Spleen (tissue), 11 donors: Measurements from ENCODE around the gene GAB2. TPM values are rescaled to one million over a fixed set of nuclear protein-coding genes. Genes with fewer than 3 reads are reported as not detected.

ENCODE experiments used
- DNase-seq: peaks from one replicate; pipeline ENCODE4 v3.0.0-alpha.2; 2020
- H3K27ac ChIP-seq, 8 donors: fragments of 200-600 bp; sonication (generic) in 7 of 8; 1 replicate in 4 of 8; 2 replicates in 4 of 8; pipeline versions ENCODE4 v1.5.0 to v1.8.0; 2016 to 2021; ENCODE audit warnings: inconsistent platforms in 4 of 8, mild to moderate bottlenecking in 4 of 8, moderate library complexity in 1 of 8
- H3K27me3 ChIP-seq, 7 donors: fragments of 200-600 bp; sonication (generic) in 6 of 7; replicated peaks in 1 of 7; 1 replicate in 4 of 7; 2 replicates in 3 of 7; pipeline versions ENCODE4 v1.5.0 to v1.8.0; 2016 to 2021; ENCODE audit warnings: inconsistent platforms in 3 of 7, mild to moderate bottlenecking in 1 of 7
- H3K36me3 ChIP-seq, 6 donors: fragments of 200-600 bp; sonication (generic) in 5 of 6; 1 replicate in 4 of 6; 2 replicates in 2 of 6; pipeline versions ENCODE4 v1.5.0 to v1.8.0; 2016 to 2021; ENCODE audit warnings: inconsistent platforms in 2 of 6
- H3K4me1 ChIP-seq, 6 donors: fragments of 200-600 bp; sonication (generic) in 5 of 6; 1 replicate in 3 of 6; 2 replicates in 3 of 6; pipeline versions ENCODE4 v1.5.0 to v1.8.0; 2016 to 2021; ENCODE audit warnings: inconsistent platforms in 3 of 6
- H3K4me3 ChIP-seq, 8 donors: fragments of 200-600 bp; sonication (generic) in 7 of 8; 1 replicate in 4 of 8; 2 replicates in 4 of 8; pipeline versions ENCODE4 v1.5.0 to v1.8.0; 2016 to 2021; ENCODE audit warnings: inconsistent platforms in 4 of 8, mild to moderate bottlenecking in 4 of 8, moderate library complexity in 2 of 8
- H3K9me3 ChIP-seq, 8 donors: fragments of 200-600 bp; sonication (generic) in 7 of 8; 1 replicate in 4 of 8; 2 replicates in 4 of 8; pipeline versions ENCODE4 v1.5.0 to v1.8.0; 2016 to 2021; ENCODE audit warnings: inconsistent platforms in 4 of 8
- CTCF ChIP-seq, 11 experiments: fragments of 200-600 bp in 7 of 11; fragments of 450-650 bp in 4 of 11; sonication (generic) in 4 of 11; IDR thresholded peaks in 8 of 11; conservative IDR thresholded peaks in 3 of 11; 1 replicate in 7 of 11; 2 replicates in 4 of 11; pipeline versions ENCODE4 v1.4.0 to v1.8.0; 2016 to 2021; ENCODE audit warnings: antibody characterized with exemption in 11 of 11, inconsistent platforms in 4 of 11, mild to moderate bottlenecking in 1 of 11
- POLR2A ChIP-seq, 3 donors: fragments of 450-650 bp; IDR thresholded peaks; one replicate each; pipeline ENCODE4 v1.5.1; 2017; ENCODE audit warnings: antibody characterized with exemption in 3 of 3, mild to moderate bottlenecking in 1 of 3
- POLR2AphosphoS5 ChIP-seq, 3 donors: sonication (generic); formaldehyde crosslinking; IDR thresholded peaks; one replicate each; pipeline ENCODE4 v1.5.1; 2017; ENCODE audit warnings: antibody characterized with exemption in 3 of 3
- WGBS, 5 donors: extraction: QIAGEN DNeasy Blood & Tissue Kit in 3 of 5; methylation state at CpG; one replicate each; pipeline versions ENCODE4 v1.1.5 to v1.1.7; 2013 to 2018; 5-methylcytosine and 5-hydroxymethylcytosine counted together
- intact Hi-C: fragments of 100-400 bp; cut with DNase I; formaldehyde crosslinking; loops from one replicate; pipeline ENCODE4 v1.15.0; 2023; ENCODE audit warnings: low total_unique reads
- polyA plus RNA-seq, 3 donors: library from polyadenylated mRNA; stranded (reverse); fragments of 200-250 nt; gene quantifications; one replicate each; pipeline ENCODE4 v1.2.1, GENCODE V29; 2013
- total RNA-seq, 7 donors: library from RNA; depleted of rRNA in 3 of 7; stranded (reverse); fragments of >200 nt in 3 of 7; fragmentation: NEBNext Ultra II Directional in 4 of 7; extraction: Animal tissue kit (Norgen Biotek cat#: 25700) in 4 of 7; gene quantifications; one replicate each; pipeline versions ENCODE4 v1.1.0 to v1.2.1, GENCODE V29; 2016 to 2021
- donor health status: healthy with polysubstance abuse.
- donor health status: DM: no; HTN: no; CAD: no; lungs with moderate emphysema.
- donor health status: DM: no; HTN: no; CAD: no.
- donor health status: Bipolar disorder and iron deficiency.
- donor health status: healthy.
- donor health status: DM: no; HTN: no; CAD: no.
- donor health status: DM: yes; HTN: yes; CAD: no.

GAB2 gene
- total and polyA plus RNA-seq, 10 donors: 2.3 to 57.7 (median 47.0) TPM

DNA sequence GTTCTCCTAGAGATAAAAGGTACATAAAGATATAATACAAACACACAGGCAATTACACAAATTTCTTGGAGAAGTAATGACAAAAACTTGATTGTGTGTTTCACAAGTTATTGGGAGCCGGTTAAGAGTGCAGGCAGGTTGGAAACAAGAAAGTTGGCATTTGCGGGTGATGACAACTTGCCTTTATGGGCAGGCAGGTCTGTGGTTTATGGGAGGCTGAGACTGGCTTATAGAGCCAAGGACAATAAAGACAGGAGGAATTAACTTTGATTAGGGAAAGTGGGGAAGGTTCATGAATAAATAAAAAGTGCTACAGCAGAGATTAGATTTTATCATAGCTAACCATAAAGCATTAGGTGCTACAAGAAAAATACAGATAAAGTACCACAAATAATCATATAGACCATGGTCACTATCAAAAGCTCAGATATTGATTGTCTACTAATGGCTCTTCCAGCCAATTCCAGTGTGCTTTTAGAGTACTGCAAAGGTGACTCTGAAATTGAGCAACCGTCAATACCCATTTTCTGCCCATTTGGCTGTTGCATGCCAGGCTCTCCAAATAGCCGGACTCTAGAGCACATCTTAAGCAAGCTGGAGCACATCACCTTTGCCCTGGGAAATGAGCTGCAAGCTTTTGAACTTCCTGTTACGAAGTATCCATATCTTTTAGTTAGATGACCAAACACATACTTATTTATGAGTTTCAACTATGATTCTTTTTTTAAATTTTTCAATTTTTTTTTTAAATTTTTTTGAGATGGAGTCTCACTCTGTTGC is 33.9 kb upstream of the GAB2 start:
- Histone ChIP-seq H3K4me3 (no peak overlapping the region), H3K27me3 (no peaks in the 10 kb centered on the region), H3K4me1 (peaks cover 0 to 29% (median 0%) of the 10 kb centered on the region in 6 donors), H3K36me3 (peaks cover 0 to 10% (median 0%) of the 10 kb centered on the region in 6 donors), H3K27ac (no peak overlapping the region), H3K9me3 (no peaks in the 10 kb centered on the region)
- TF ChIP-seq POLR2AphosphoS5 (IDR thresholded peaks at IDR 0.05) (no peak), CTCF (IDR thresholded peaks at IDR 0.05 in 8 of 11, conservative IDR thresholded peaks at IDR 0.05 in 3 of 11) (no peak), POLR2A (IDR thresholded peaks at IDR 0.05) (no peak)
- WGBS, 5 donors: 81 to 92% (median 87%) methylated on average over 5 of the region's 5 CpGs
- intact Hi-C loops: no loop called here
- no peak for DNase-seq

DNA sequence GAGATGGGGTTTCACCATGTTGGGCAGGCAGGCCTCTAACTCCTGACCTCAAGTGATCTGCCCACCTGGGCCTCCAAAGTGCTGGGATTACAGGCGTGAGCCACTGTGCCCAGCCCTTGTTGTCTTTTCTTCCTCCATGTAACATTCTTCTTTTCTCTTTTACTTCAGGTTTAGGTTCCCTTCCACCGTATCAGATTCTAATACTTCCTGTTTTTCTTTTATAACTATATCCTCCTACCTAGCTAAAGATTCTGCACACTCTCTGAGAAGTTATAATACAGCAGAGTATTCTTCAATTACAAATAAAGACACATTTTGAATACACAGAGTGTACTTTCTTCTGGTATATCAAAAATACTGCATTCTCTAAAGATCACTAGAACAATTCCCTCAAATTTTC is 33.2 kb upstream of the GAB2 start:
- Histone ChIP-seq H3K27me3 (no peaks in the 10 kb centered on the region), H3K36me3 (peaks cover 0 to 8% (median 0%) of the 10 kb centered on the region in 6 donors), H3K9me3 (no peaks in the 10 kb centered on the region), H3K4me3 (no peak overlapping the region), H3K27ac (no peak overlapping the region), H3K4me1 (peaks cover 0 to 29% (median 0%) of the 10 kb centered on the region in 6 donors)
- no peak for DNase-seq
- intact Hi-C loops: no loop called here
- WGBS, 5 donors: 52 to 62% (median 56%) methylated on average over 2 of the region's 2 CpGs
- TF ChIP-seq POLR2A (IDR thresholded peaks at IDR 0.05) (no peak), POLR2AphosphoS5 (IDR thresholded peaks at IDR 0.05) (no peak), CTCF (IDR thresholded peaks at IDR 0.05 in 8 of 11, conservative IDR thresholded peaks at IDR 0.05 in 3 of 11) (no peak)

DNA sequence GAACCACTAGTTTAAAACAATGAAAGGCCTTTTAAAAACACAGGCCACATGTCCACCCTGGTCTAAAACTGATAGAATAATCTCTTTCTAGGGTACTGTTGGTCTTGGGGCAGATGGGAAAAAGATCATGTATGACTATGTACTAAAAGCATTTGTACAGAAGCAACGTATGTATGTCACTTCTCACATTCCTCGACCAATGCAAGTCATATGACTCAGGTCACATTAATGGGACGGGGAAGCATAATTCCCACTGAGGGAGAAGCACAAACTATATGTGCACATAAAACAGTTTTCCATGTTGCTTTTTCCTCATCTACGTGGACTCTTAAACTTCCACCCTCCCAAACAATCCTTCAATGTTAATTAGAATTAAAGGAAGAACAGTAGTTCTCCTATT is 32.2 kb upstream of the GAB2 start:
- 90 to 97% (median 92%) methylated on average over 4 of the region's 4 CpGs for WGBS, 5 donors
- intact Hi-C loops: no loop called here
- H3K4me1 ChIP-seq: peaks cover 0 to 29% (median 0%) of the 10 kb centered on the region in 6 donors

More for the DNA sequence above, 32.2 kb upstream of the GAB2 start:
- no peak overlapping the region for H3K4me3 ChIP-seq
- no peaks in the 10 kb centered on the region for H3K9me3 ChIP-seq
- no peak for DNase-seq
- H3K36me3 ChIP-seq: no peaks in the 10 kb centered on the region
- TF ChIP-seq CTCF (IDR thresholded peaks at IDR 0.05 in 8 of 11, conservative IDR thresholded peaks at IDR 0.05 in 3 of 11): no peak
- no peak for TF ChIP-seq POLR2AphosphoS5 (IDR thresholded peaks at IDR 0.05)
- TF ChIP-seq POLR2A (IDR thresholded peaks at IDR 0.05): no peak
- no peak overlapping the region for H3K27ac ChIP-seq
- H3K27me3 ChIP-seq: no peaks in the 10 kb centered on the region
